ES-I3 (cell line): Measurements from ENCODE around the gene PCGF2.

Source experiments
- H3K36me3 ChIP-seq: 2 replicates; pipeline ENCODE4 v1.6.1; 2013; ENCODE audit warnings: mild to moderate bottlenecking, low read length, control low read depth, moderate library complexity; ENCODE audit not compliant: insufficient read depth
- H3K4me1 ChIP-seq: 2 replicates; pipeline ENCODE4 v1.6.1; 2013; ENCODE audit warnings: mild to moderate bottlenecking, control low read depth, low read length; ENCODE audit not compliant: insufficient read depth
- H3K9ac ChIP-seq: 2 replicates; pipeline ENCODE4 v1.6.1; 2013; ENCODE audit warnings: low read depth, mild to moderate bottlenecking, low read length, moderate library complexity
- H3K9me3 ChIP-seq: 2 replicates; pipeline ENCODE4 v1.6.1; 2013; ENCODE audit warnings: mild to moderate bottlenecking, low read length, moderate library complexity; ENCODE audit not compliant: control insufficient read depth, insufficient read depth

The PCGF2 gene

GRCh38 chr17:38768417-38768816 is 20.3 kb upstream of the PCGF2 start:
- Histone ChIP-seq H3K9me3 (no peaks in the 10 kb centered on the region), H3K36me3 (peaks cover 25% of the 10 kb centered on the region), H3K4me1 (no peaks in the 10 kb centered on the region), H3K9ac (no peak overlapping the region)

- H3K36me3 ChIP-seq: peaks cover 25% of the 10 kb centered on the region
Measured at GRCh38 chr17:38766341-38766740, 18.2 kb upstream of the PCGF2 start.

DNA sequence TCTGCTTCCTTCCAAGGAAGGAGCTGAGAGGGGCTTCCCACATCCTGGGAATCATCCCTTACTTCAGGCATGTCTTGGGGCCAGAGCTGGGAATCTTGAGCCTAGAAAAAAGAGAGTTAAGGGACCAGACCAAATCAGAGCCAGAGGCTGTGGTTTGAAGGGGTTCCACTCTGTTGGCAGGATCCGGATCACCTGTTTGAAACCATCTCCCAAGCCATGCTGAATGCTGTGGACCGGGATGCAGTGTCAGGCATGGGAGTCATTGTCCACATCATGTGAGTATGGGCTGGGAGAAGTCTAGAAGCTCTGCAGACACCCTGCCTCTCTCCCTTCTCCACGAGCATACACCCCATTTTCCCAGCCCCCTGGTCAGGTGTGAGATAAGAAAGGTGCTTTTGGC is 14.1 kb upstream of the PCGF2 start:
- peaks cover 12% of the 10 kb centered on the region for H3K36me3 ChIP-seq
- H3K4me1 ChIP-seq: no peaks in the 10 kb centered on the region
- H3K9me3 ChIP-seq: no peaks in the 10 kb centered on the region
- no peak overlapping the region for H3K9ac ChIP-seq

More at GRCh38 chr17:38766341-38766740, 18.2 kb upstream of the PCGF2 start:
- Histone ChIP-seq H3K4me1 (no peaks in the 10 kb centered on the region), H3K9me3 (no peaks in the 10 kb centered on the region), H3K9ac (no peak overlapping the region)

- no peaks in the 10 kb centered on the region for H3K9me3 ChIP-seq
- no peak overlapping the region for H3K9ac ChIP-seq
- H3K4me1 ChIP-seq: no peaks in the 10 kb centered on the region
- H3K36me3 ChIP-seq: peaks cover 11% of the 10 kb centered on the region
Measured at GRCh38 chr17:38761612-38762011, 13.5 kb upstream of the PCGF2 start.

GRCh38 chr17:38753071-38753506 is 5.0 kb upstream of the PCGF2 start:
- H3K36me3 ChIP-seq: peaks cover 4% of the 10 kb centered on the region; the same call in 1 of the 2 replicates
- no peaks in the 10 kb centered on the region for H3K4me1 ChIP-seq
- H3K9me3 ChIP-seq: no peaks in the 10 kb centered on the region
- peak overlapping the region; percentile 64 for H3K9ac ChIP-seq

- Histone ChIP-seq H3K9ac (peak within 1 kb of the TSS; percentile 69), H3K9me3 (no peaks in the 10 kb centered on the region), H3K4me1 (no peaks in the 10 kb centered on the region), H3K36me3 (peaks cover 4% of the 10 kb centered on the region; the same call in 1 of the 2 replicates)
Measured at GRCh38 chr17:38752308-38753070, 4.4 kb upstream of the PCGF2 start, which contains the start of gene PSMB3. TSS of gene PSMB3 (plus strand) at chr17:38752741. CDS start at chr17:38752827, 86 bp downstream.

DNA sequence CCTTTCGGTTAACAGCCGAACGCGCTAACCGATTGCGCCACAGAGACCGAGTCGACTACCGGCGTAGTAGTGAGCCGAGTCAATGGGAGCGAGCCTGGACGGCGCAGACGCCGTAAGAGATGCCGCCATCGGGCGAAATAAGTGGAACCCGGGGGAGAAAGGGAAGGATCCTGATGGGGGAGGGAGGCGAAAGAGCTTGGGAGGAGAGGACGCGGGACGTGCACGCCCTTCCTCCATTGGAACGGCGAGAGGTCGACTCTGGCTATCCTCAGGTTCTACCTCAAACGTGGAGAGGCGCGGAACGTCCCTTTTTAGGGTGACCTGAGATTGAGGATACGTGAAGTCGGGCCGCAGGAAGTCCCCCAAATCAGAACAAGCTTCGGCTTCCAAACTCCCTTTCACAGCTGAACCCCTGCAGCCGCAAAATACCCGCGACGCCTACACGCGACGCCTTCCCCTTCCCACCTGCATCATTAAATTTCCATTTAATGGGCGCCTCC is 3.7 kb upstream of the PCGF2 start:
- Histone ChIP-seq H3K4me1 (no peaks in the 10 kb centered on the region), H3K9ac (peak overlapping the region; percentile 69), H3K9me3 (no peaks in the 10 kb centered on the region), H3K36me3 (peaks cover 4% of the 10 kb centered on the region; the same call in 1 of the 2 replicates)

GRCh38 chr17:38751144-38751807 is 3.1 kb upstream of the PCGF2 start:
- peak overlapping the region; percentile 69 for H3K9ac ChIP-seq
- H3K4me1 ChIP-seq: peaks cover 3% of the 10 kb centered on the region; the same call in 1 of the 2 replicates
- peaks cover 4% of the 10 kb centered on the region; the same call in 1 of the 2 replicates for H3K36me3 ChIP-seq
- no peaks in the 10 kb centered on the region for H3K9me3 ChIP-seq

DNA sequence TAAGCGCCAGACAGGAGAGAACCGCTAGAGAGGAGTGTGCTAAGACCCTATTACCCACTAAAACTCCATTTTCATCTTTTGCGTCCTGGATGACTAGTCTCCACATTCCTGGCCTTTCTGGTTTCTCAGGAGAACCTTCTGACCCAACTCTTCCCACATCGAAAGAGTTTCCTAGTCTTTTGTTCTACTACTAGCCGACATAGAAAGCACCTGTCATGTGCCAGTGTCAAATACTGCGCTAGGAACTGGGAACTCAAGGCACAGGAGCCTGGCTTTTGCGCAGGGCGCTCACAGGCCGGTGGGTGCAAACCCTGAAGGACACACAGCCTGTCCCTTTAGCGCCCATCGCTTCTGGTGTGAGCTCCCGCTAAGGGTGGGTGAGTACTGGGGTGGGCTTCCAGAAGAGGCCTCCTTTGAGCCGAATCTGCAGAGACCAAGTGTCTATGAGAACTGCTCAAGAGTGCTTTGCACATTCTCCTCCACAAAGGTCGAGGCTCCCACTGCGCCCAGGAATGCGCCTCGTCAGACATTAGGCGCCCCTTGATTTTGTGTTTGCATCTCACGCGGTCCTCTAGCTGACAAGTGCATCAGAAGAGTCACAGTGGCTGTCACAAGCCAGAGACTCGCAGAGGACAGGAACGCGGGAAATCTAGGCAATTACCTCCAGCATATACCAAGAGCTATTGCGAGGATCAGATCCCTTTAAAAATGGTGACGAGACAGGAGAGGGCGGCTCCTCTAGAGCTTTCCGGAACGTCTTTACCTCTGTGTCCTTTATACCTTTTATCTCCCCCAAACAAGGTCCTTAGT is 2.4 kb upstream of the PCGF2 start:
- H3K4me1 ChIP-seq: peaks cover 11% of the 10 kb centered on the region
- H3K9ac ChIP-seq: peak overlapping the region; percentile 69
- H3K36me3 ChIP-seq: peaks cover 4% of the 10 kb centered on the region; the same call in 1 of the 2 replicates
- H3K9me3 ChIP-seq: no peaks in the 10 kb centered on the region

GRCh38 chr17:38750044-38750311 is 1.8 kb upstream of the PCGF2 start:
- H3K36me3 ChIP-seq: peaks cover 4% of the 10 kb centered on the region; the same call in 1 of the 2 replicates
- H3K9ac ChIP-seq: peak overlapping the region; percentile 69
- H3K9me3 ChIP-seq: no peaks in the 10 kb centered on the region
- peaks cover 13% of the 10 kb centered on the region for H3K4me1 ChIP-seq

DNA sequence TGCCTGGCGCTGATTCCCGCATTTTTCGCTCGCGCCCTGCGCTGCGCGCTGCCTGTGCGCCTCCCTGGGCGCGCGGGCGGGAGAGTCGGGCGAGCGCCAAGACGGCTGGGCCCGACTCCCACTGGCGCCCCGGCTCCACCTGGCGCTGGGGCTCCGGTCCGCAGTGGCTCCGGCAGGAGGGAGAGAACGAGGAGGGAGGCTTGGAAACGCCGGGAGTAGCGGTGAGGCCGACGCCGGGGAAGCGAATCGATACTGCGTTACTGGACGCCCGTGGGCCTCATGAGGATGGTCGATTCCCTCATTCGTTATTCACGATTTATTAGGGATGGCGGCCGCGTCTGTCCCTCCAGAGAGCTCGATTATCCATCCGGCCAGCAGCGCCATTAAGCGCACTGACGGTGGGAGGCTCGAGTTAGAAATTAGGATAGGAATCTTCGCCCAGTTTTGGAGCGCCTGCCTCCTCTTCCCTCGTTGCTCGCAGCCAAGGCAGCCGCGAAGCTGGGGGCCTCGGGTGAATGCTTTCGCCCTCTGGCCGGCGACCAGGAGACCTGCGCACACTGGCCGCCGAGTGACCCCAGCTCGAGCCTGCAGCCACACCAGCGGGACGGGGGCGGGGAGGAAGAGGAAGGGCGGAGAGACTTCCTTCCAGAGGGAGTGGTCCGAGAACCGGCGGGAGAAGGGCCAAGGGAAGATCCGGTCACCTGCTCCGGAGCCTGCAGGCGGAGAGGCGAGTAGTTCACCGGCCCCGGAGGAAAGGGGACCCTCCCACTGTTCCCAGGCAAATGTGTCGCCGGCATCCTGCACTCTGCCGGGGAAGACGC is 1.3 kb upstream of the PCGF2 start:
- H3K36me3 ChIP-seq: peaks cover 4% of the 10 kb centered on the region; the same call in 1 of the 2 replicates
- H3K9ac ChIP-seq: peak overlapping the region; percentile 69
- no peaks in the 10 kb centered on the region for H3K9me3 ChIP-seq
- peaks cover 13% of the 10 kb centered on the region for H3K4me1 ChIP-seq

DNA sequence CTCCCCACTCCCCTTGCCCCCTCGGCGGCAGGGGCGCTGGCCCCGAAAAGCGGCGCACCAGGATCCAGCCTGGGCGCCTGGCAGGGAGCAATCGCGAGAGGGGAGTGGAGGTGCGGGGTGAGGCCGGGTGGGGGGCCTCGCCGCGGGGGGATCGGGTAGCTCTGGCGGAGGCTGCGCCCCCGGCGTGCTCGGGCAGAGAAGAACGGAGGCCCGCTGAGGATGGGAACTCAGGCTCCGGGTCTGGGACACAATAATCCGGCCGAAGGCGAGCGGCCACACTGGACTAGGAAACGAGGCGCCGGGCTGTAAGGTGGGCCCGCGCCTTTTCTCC is 721 bp upstream of the PCGF2 start:
- peaks cover 16% of the 10 kb centered on the region for H3K4me1 ChIP-seq
- no peaks in the 10 kb centered on the region for H3K9me3 ChIP-seq
- peak overlapping the region; percentile 69 for H3K9ac ChIP-seq

DNA sequence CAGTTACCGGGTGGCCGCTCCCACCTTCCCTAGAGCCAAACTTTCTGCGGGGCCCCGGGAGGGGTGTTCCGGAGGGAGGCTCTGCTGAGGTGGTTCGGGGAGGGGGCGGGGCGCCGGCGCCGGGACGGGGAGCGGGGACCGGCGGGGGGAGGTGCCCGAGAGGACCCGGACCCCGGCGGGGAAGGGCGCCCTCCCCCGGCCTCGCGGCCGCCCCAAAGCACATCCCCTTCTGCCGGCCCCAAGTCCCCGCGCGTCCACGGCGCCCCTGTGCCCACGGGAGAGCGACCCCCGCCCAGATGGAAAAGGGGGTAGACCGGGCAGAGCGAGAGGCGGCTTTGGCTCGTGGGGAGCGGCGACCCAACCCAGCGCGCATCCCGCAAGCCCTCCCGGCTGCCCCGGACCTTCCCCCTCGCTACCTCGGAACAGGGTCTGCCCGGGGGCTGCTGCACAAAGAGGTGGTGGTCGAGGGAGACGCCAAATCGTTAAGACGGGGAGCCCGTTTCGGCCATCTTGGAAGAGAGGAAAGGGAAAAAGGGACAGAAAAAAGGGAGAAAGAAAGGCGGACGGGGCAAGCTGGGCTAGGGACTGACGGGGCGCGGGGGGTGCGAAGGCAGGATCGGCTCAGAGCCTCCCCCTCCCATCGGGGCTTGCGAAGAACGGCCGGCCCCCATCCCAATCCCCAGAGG is 530 bp downstream of the PCGF2 start:
- Histone ChIP-seq H3K9me3 (no peaks in the 10 kb centered on the region), H3K9ac (peak overlapping the region; percentile 88), H3K4me1 (peaks cover 20% of the 10 kb centered on the region), H3K36me3 (no peaks in the 10 kb centered on the region)

More for the DNA sequence above, 721 bp upstream of the PCGF2 start:
- H3K36me3 ChIP-seq: peaks cover 3% of the 10 kb centered on the region; the same call in 1 of the 2 replicates
